T47D (cell line): ENCODE data around the gene TMEM51.
"Not testable (repeated sequence)": the region's sequence is repeated elsewhere in the genome, so short reads cannot be mapped to it uniquely, and the experiment has no call there.

Experiments used
- DNase-seq, 2 experiments: peaks; one replicate each; pipeline versions ENCODE4 v3.0.0 to v3.0.0-alpha.2; 2011 to 2012; ENCODE audit warnings: low read depth in 1 of 2, low spot score in 1 of 2
- JUND ChIP-seq: IDR thresholded peaks from 2 replicates; pipeline ENCODE4 v1.6.1; 2012; ENCODE audit warnings: low read depth
- in situ Hi-C: cut with HindIII; loops from 2 replicates; pipeline ENCODE4 v1.10.0; 2016; ENCODE audit warnings: low sequenced_read_pairs, low pct_unique_long_range_greater_than_20kb

TMEM51 gene

DNA sequence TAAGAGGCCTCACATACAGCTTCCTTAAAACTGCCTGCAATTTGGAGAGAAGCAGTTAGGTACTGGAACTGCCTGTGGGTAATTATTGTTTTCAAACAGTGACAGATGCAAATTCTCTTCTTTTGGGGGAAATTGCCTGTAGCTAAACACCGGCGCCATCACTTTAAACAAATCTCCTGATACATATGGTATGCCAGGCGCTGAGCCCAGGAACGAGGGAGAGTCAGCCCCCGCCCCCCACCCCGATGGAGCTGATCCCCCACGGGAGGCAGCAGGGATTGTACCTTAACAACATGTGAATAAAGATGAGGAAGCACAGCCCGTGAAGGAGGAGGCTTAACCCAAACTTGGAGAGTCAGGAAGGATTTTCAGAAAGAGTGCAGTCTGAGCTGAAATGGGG lies 7.1 kb downstream of the TMEM51 start:
- no peak for DNase-seq
- in situ Hi-C loops: no loop called here
- no peak for TF ChIP-seq JUND

- TF ChIP-seq JUND: no peak
- DNase-seq: no peak
- in situ Hi-C loops: no loop called here
These were observed 13.8 kb downstream of the TMEM51 start for GRCh38 chr1:15167386-15167785.

GRCh38 chr1:15168479-15168878 lies 14.9 kb downstream of the TMEM51 start:
- no peak for TF ChIP-seq JUND
- no peak for DNase-seq
- in situ Hi-C loops: no loop called here

DNA sequence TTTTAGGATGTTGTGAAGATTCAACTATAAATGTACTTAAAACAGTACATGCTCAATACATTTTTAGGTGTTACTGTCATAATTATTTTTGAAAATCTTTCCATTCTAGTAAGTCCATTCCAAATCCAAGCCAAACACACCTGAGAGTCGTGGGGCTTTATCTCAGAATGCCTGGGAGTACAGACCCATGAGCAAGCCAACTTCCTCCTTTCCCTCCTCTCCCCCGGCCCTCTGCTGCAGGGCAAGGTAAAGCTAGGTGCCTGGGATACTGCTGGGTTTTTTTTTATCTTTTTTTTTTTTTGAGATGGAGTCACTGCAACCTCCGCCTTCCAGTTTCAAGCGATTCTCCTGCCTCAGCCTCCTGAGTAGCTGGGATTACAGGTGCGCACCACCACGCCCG lies 16.5 kb downstream of the TMEM51 start:
- in situ Hi-C loops: no loop called here
- no peak for TF ChIP-seq JUND
- no peak for DNase-seq

DNA sequence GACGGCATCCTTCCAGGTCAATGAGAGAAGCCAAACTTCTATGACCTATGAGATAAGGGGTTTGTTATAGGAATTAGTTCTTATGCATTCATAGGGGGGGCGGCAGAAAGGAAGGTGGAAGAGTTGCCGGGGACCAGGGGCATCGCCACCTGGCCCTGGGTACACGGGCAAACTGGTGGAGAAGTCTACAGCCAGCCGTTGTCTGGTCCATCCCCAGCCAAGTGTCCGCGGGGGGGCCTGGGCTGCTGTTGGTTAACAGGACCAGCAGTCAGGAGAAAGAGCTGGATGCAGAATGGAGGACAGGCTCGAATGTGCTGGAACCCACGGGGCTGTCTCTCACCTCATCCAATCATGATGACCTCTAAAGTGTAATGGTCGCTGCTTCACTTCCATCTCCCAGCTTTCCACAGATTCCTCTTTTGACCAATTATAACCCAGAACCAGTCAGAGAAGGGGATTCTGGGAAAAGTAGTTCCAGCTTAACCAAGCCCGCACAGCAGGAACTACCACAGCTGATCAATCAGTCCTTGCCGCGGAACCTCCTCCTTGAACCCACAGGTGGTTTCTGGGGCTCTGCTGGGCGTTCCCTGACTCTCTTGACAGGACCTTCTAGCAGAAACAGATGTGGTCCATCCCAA lies 17.8 kb downstream of the TMEM51 start:
- no peak for DNase-seq
- TF ChIP-seq JUND: no peak
- in situ Hi-C loops: no loop called here

GRCh38 chr1:15172405-15173259 lies 19.1 kb downstream of the TMEM51 start:
- TF ChIP-seq JUND: no peak
- no peak for DNase-seq
- in situ Hi-C loops: no loop called here

DNA sequence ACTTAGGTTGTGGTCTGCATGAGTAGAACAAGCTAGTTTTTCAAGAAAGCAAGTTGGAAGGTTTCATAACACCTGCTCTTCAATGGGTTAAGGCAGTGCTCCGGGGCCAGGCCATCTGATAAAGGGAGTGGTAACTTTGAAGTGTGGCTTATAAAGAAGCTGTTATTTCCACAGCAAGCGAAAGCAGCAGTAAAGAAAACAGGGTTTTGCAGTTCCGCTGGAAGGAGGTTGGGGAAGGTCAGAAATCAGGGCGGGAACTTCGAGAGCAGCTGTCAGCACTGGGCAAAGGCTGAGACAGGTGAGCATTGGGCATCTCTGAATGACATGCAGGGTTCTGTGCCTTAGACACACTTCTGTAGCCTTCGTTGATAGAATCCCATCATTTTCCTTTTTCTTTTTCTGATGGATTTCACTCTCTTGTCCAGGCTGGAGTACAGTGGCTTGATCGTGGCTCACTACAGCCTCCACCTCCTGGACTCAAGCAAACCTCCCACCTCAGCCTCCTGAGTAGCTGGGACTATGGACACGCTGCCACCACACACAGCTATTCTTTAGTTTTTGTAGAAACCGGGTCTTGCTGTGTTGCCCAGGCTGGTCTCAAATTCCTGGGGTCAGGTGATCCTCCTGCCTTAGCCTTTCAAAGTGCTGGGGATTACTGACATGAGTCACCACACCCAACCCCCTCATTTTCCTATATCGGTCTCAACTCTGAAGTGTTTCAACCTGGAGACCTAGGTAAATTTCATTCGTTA lies 20.5 kb downstream of the TMEM51 start:
- in situ Hi-C loops: no loop called here
- DNase-seq: no peak

GRCh38 chr1:15174615-15174983 lies 21.1 kb downstream of the TMEM51 start:
- no peak for DNase-seq
- no peak for TF ChIP-seq JUND
- in situ Hi-C loops: no loop called here

More for the DNA sequence above, 20.5 kb downstream of the TMEM51 start:
- no peak for TF ChIP-seq JUND

DNA sequence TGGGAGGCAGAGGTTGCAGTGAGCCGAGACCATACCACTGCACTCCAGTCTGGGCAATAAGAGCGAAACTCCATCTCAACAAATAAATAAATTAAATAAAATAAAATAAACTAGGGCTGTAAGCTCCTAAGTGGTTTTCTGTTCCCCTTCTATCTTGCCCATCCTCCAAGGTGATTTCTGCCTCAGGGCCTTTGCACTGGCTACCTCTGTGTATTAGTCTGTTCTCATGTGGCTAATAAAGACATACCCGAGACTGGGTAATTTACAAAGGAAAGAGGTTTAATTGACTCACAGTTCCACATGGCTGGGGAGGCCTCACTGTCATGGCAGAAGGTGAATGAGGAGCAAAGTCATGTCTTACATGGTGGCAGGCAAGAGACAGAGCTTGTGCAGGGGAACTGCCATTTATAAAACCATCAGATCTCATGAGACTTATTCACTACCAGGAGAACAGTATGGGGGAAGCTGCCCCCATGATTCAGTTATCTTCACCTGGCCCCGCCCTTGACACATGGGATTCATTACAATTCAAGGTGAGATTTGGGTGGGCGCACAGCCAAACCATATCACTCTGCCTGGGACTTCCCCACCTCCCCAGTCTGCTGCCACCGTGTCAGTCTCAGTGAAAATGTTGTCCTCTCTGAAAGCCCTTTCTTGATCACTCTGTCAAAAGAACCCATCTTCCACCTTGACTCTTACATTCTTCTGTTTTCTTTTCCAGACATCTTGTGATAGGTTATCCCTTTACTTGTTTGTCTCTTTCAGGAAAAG lies 22.0 kb downstream of the TMEM51 start:
- DNase-seq, in situ Hi-C loops: not testable (repeated sequence)

DNA sequence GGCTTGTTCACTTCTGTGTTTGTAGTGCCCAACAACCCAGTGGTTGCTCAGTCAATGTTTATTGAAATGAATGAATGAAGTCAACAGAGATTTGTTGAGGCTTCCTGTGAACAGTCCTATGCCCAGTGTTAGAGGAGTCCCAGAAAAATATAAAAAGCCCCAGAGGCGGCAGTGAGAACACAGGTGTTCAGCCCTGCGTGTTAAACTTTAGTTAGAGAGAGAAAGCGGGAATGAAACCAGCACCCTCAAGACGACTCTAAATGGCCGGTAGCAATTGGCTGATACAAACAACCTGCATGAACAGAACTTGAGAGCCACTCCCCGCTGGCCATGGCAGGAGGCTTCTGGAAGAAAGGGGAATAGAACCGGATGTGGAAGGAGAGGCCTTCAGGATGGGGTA lies 22.6 kb downstream of the TMEM51 start:
- DNase-seq: no peak
- in situ Hi-C loops: no loop called here
- no peak for TF ChIP-seq JUND

GRCh38 chr1:15176898-15177665 lies 23.5 kb downstream of the TMEM51 start:
- DNase-seq: no peak
- TF ChIP-seq JUND: no peak
- in situ Hi-C loops: no loop called here

DNA sequence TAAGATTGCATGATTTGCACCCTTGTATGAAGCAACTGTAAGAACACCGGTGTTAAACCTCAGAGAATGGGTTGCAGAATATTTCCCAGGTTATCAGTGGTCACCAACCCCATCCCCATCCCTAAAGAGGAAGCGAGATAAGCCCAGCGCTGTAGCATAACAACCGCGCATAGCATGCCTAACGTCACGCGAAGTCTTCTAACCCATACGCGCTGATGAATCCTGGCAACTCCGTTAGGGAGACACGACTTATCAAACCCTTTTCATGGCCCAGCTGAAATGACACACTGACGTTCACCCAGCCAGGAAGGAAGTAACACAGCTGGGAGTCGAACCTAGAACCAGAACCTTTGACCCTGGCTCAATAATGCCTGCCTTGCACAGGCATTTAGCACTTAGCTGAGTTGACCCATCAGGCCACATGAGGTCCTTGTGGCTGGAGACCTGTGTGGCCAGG lies 24.2 kb downstream of the TMEM51 start:
- no peak for TF ChIP-seq JUND
- DNase-seq: no peak
- in situ Hi-C loops: no loop called here
